Measurements from ENCODE around the gene SPRR2D.

GRCh38 chr1:153023109-153023508, 17.8 kb downstream of the SPRR2D start:
- TF ChIP-seq POLR2A (IDR thresholded peaks at IDR 0.05), result no peak
- TF ChIP-seq CTCF (IDR thresholded peaks at IDR 0.05), result no peak

Data from testis (tissue), 2 donors.